Left colon (tissue), 2 donors: ENCODE results near the gene STK17B. TPM values are rescaled to one million over a fixed set of nuclear protein-coding genes. Genes with fewer than 3 reads are reported as not detected.

ENCODE experiments used
- ATAC-seq: fragments of 200-7000 bp; cut with Tn5 transposase; one replicate; pipeline ENCODE4 v1.9.1; 2020; ENCODE audit warnings: mild to moderate bottlenecking, moderate library complexity
- DNase-seq, 2 donors: peaks; one replicate each; pipeline ENCODE4 v3.0.0-alpha.2; 2020
- intact Hi-C, 2 donors: fragments of 100-400 bp; cut with DNase I in 1 of 2; cut with micrococcal nuclease in 1 of 2; formaldehyde crosslinking; loops; one replicate each; pipeline versions ENCODE4 v1.11.2 to v1.14.0; 2022; cut with DNase I, micrococcal nuclease
- long read RNA-seq: library from polyadenylated mRNA; unstranded; transcript quantifications from one replicate; pipeline ENCODE4 v2.0.0, GENCODE V29; 2021
- total RNA-seq, 2 donors: library from RNA; stranded (reverse); fragmentation: NEBNext Ultra II Directional; extraction: Animal tissue kit (Norgen Biotek cat#: 25700); gene quantifications; one replicate each; pipeline ENCODE4 v1.2.1, GENCODE V29; 2021
- donor health status: DM: no; HTN: no; CAD: no.
- donor health status: DM: yes; HTN: yes; CAD: no.

The STK17B gene
- 10 to 100 TPM; 43.1 to 59.9 TPM for total RNA-seq
- long read RNA-seq, full-length matches to known transcripts, result 10 of 18 reads
- long read RNA-seq, partial matches to known transcripts, result 0 of 18 reads
- long read RNA-seq, other reads (novel, unspliced or antisense), result 8 of 18 reads

- peak; percentile 95 to 97 for DNase-seq
- peak; percentile 92 for ATAC-seq
- intact Hi-C loops, result no loop called here
Measured at GRCh38 chr2:196171248-196171871, at the start of gene STK17B. Gene STK17B, minus strand, starts transcription at chr2:196171578. Its CDS starts 8,195 bp downstream, at chr2:196163383.

- intact Hi-C loops, result no loop called here
- DNase-seq, result no peak
- no peak for ATAC-seq
Measured at GRCh38 chr2:196220671-196221070, 49.3 kb upstream of the STK17B start.

DNA sequence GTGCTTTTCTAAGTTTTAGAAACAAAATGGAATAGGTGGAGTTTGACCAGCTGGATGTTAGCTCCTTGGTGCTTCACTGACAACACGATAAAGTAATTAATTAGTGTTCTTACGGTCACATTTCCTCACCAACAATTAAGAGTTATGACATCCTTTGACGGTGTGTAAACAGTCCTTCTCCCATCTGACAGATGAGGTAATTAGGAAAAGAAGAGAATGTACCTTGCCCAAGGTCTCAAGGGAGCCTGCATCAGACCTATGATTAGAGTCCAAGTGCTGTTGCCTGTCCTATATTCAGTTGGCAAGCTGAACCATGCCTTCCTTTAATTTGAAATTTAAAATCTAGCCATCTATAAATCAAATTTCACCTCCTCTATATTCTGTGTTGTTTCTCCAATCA is 48.3 kb upstream of the STK17B start:
- no peak for DNase-seq
- peak; percentile 47 for ATAC-seq
- intact Hi-C loops, result no loop called here

DNA sequence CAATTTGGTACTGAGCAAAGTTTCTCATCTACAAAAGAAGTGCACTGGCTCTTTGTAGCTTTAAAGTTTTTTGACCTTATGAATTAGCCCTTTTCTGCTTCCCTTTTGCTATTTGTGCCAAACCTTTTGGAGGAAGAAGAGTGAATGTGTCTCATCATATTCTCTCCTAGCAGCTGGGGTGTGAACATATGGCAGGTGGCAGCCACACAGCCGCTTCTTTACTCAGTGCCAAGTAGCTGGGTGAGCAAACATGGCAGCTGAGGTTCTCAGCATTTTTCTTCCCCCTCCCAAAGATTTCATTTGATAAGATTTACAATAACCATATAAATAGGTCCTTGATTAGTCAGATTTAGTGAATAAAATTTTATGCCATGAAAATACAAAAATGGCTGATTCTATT is 46.7 kb upstream of the STK17B start:
- intact Hi-C loops, result no loop called here
- ATAC-seq (peak; percentile 56), DNase-seq (no peak)

- ATAC-seq (no peak), DNase-seq (no peak)
- intact Hi-C loops, result no loop called here
Measured at GRCh38 chr2:196217116-196217515, 45.7 kb upstream of the STK17B start.

DNA sequence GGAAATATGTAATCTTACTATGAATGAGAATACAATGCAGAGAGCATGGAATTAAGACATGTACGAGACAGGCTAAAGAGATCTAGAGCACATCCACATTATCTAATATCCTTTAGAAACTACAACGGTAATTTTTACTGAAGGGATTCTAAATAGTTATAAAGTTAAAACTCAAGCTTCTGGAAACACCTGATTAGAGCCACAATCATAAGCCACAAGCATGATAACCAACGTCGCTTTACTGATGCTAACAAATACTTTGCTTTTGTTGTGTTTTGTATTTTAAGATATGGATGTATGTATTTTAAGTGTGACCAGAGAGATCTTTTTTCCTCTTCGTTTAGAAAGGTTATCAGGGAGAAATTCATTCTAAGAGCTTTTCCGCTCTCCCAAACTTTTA is 44.0 kb upstream of the STK17B start:
- DNase-seq, result no peak
- no peak for ATAC-seq
- intact Hi-C loops, result no loop called here

GRCh38 chr2:196214156-196214555 is 42.8 kb upstream of the STK17B start:
- ATAC-seq (no peak), DNase-seq (no peak)
- intact Hi-C loops, result no loop called here

GRCh38 chr2:196213252-196213980 is 42.0 kb upstream of the STK17B start:
- no peak for ATAC-seq
- no peak for DNase-seq
- intact Hi-C loops, result no loop called here

DNA sequence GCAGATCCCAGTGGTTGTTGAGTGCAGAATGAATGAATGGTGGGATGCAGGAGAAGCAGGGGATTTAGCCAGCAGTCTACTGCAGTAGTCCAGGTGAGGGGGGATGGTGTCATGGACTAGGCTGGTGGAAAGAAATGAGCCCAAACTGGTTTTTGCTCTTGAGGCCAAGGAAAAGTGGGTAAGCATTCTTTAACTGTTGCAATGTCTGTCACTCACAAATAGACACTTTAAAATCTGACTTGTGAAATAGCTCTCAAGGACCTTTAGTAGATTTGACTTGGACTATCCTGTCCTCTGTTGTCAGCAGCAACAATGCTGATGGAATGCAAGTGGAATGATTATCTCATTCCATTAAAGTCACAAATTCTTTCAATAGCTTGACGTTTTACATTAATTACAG is 37.5 kb upstream of the STK17B start:
- DNase-seq (no peak), ATAC-seq (no peak)
- intact Hi-C loops, result no loop called here

DNA sequence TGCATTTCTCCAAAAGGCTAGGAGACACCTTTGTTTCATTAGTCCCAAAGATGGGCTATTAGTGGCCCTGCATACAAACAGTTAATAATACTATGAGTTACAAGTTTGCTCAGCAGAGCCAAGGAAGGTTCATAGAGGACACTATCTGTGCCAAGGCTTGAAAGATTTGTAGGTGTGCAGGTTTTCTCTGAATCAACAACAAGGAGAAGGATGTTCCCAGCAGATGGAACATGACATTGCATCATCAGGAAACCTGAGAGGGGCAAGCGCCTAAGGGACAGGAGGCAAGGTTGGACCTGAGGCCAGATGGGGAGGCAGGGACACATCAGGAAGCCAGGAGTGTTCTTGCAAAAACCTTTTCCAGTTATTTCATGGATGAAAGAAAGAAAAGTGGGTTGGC is 35.4 kb upstream of the STK17B start:
- no peak for DNase-seq
- intact Hi-C loops, result no loop called here
- no peak for ATAC-seq

GRCh38 chr2:196205881-196206435 is 34.6 kb upstream of the STK17B start:
- DNase-seq, result no peak
- intact Hi-C loops, result no loop called here
- no peak for ATAC-seq

- DNase-seq (no peak), ATAC-seq (no peak)
- intact Hi-C loops, result no loop called here
Measured at GRCh38 chr2:196205011-196205766, 33.8 kb upstream of the STK17B start.

- DNase-seq (no peak), ATAC-seq (no peak)
- intact Hi-C loops, result no loop called here
Measured at GRCh38 chr2:196201229-196202009, 30.0 kb upstream of the STK17B start.

- intact Hi-C loops, result no loop called here
- no peak for DNase-seq
- ATAC-seq, result no peak
Measured at GRCh38 chr2:196200557-196200956, 29.2 kb upstream of the STK17B start.

- ATAC-seq, result no peak
- no peak for DNase-seq
- intact Hi-C loops, result no loop called here
Measured at GRCh38 chr2:196195758-196196157, 24.4 kb upstream of the STK17B start.

DNA sequence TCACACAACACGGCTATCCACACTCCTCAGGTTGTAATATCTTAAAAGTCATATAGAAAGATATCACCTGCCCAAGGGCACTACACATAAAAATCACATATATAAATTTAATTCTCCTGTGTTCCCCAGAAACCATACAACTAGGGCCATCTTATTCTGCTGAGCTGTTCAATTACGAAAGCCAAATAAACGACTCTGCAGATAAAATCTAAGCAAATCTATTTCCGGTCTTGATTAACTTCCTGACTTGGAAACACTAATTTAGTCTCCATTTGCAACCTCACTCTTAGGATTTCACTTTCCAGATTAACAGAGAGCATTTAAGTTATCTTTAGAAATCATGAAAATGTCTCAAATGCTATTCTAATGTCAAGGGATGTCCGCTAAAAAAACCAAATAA is 23.9 kb upstream of the STK17B start:
- no peak for DNase-seq
- no peak for ATAC-seq
- intact Hi-C loops, result no loop called here

GRCh38 chr2:196191541-196191940 is 20.2 kb upstream of the STK17B start:
- intact Hi-C loops, result no loop called here
- ATAC-seq, result no peak

GRCh38 chr2:196187898-196188458 is 16.6 kb upstream of the STK17B start:
- no peak for DNase-seq
- intact Hi-C loops, result no loop called here
- no peak for ATAC-seq

More at GRCh38 chr2:196191541-196191940, 20.2 kb upstream of the STK17B start:
- DNase-seq, result no peak
